Measurements from ENCODE around the gene FNBP1.
"Not testable (repeated sequence)": the region's sequence is repeated elsewhere in the genome, so short reads cannot be mapped to it uniquely, and the experiment has no call there.

FNBP1 gene

GRCh38 chr9:129946246-129946995 is 96.6 kb downstream of the FNBP1 start:
- DNase-seq: no peak

- peak; percentile 22 for DNase-seq
These were observed 97.7 kb downstream of the FNBP1 start for GRCh38 chr9:129945314-129945713.

GRCh38 chr9:129944506-129945116 is 98.4 kb downstream of the FNBP1 start:
- no peak for DNase-seq

GRCh38 chr9:129939431-129939830 is 103.6 kb downstream of the FNBP1 start:
- peak; percentile 56 for DNase-seq

- peak; percentile 89 for DNase-seq
These were observed 104.6 kb downstream of the FNBP1 start for GRCh38 chr9:129938291-129938979.

GRCh38 chr9:129937879-129938278 is 105.1 kb downstream of the FNBP1 start:
- DNase-seq: not testable (repeated sequence)

- no peak for DNase-seq
These were observed 106.8 kb downstream of the FNBP1 start for GRCh38 chr9:129936222-129936621.

GRCh38 chr9:129934780-129935179 is 108.2 kb downstream of the FNBP1 start:
- no peak for DNase-seq

- DNase-seq: peak; percentile 26
These were observed 108.9 kb downstream of the FNBP1 start for GRCh38 chr9:129934041-129934591.

- DNase-seq: peak; percentile 71
These were observed 109.6 kb downstream of the FNBP1 start for GRCh38 chr9:129933185-129934040.

GRCh38 chr9:129932303-129933151 is 110.5 kb downstream of the FNBP1 start:
- no peak for DNase-seq

GRCh38 chr9:129930743-129931142 is 112.2 kb downstream of the FNBP1 start:
- DNase-seq: no peak

GRCh38 chr9:129929496-129930125 is 113.4 kb downstream of the FNBP1 start:
- no peak for DNase-seq

GRCh38 chr9:129923589-129923988 is 119.4 kb downstream of the FNBP1 start:
- no peak for DNase-seq

- DNase-seq: no peak
These were observed 121.1 kb downstream of the FNBP1 start for GRCh38 chr9:129921905-129922304.

- DNase-seq: no peak
These were observed 123.1 kb downstream of the FNBP1 start for GRCh38 chr9:129919841-129920240.

- no peak for DNase-seq
These were observed 123.7 kb downstream of the FNBP1 start for GRCh38 chr9:129919277-129919676.

- no peak for DNase-seq
These were observed 124.6 kb downstream of the FNBP1 start for GRCh38 chr9:129918296-129918950.

- DNase-seq: no peak
These were observed 126.3 kb downstream of the FNBP1 start for GRCh38 chr9:129916707-129917106.

- no peak for DNase-seq
These were observed 128.9 kb downstream of the FNBP1 start for GRCh38 chr9:129914051-129914450.

Data from fibroblast of skin of right biceps (primary cell).